Measurements from ENCODE around the gene TLX1. TPM values are rescaled to one million over a fixed set of nuclear protein-coding genes. Genes with fewer than 3 reads are reported as not detected.

TLX1 gene
- total RNA-seq, 1 donor from 2014 or later, result not detected

DNA sequence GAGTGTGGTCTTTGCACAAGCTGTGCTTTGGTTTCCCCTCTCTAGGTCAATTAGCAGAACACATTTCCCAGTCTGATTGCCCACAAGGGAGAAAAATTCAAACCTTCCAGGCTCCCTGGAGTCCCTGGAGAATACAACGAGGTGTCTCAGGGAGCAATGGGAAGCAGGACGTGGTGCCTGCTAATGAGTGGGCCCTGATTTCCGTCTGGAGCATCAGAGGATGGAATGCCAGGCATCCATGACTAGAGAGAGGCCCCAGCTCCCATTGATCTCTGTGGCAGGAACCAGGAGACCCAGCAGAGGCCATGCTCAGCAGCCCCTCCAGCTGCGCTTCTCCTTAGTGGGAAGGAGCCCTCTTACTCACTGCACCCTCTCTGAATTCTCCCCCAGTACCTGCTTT is 33.2 kb upstream of the TLX1 start:
- no peak overlapping the region for H3K27ac ChIP-seq
- no peaks in the 10 kb centered on the region for H3K4me1 ChIP-seq
- H3K9me3 ChIP-seq, result no peaks in the 10 kb centered on the region
- H3K4me3 ChIP-seq, result no peak overlapping the region
- H3K36me3 ChIP-seq, result no peaks in the 10 kb centered on the region
- H3K27me3 ChIP-seq, result no peaks in the 10 kb centered on the region
- intact Hi-C loops (cut with DNase I), result loop anchor here (5.0 kb wide), 1 partner anchor 44 kb away; no protein-coding TSS in a partner anchor
- TF ChIP-seq, protein P1, sequence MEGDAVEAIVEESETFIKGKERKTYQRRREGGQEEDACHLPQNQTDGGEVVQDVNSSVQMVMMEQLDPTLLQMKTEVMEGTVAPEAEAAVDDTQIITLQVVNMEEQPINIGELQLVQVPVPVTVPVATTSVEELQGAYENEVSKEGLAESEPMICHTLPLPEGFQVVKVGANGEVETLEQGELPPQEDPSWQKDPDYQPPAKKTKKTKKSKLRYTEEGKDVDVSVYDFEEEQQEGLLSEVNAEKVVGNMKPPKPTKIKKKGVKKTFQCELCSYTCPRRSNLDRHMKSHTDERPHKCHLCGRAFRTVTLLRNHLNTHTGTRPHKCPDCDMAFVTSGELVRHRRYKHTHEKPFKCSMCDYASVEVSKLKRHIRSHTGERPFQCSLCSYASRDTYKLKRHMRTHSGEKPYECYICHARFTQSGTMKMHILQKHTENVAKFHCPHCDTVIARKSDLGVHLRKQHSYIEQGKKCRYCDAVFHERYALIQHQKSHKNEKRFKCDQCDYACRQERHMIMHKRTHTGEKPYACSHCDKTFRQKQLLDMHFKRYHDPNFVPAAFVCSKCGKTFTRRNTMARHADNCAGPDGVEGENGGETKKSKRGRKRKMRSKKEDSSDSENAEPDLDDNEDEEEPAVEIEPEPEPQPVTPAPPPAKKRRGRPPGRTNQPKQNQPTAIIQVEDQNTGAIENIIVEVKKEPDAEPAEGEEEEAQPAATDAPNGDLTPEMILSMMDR (IDR thresholded peaks at IDR 0.05), result no peak
- TF ChIP-seq POLR2A (IDR thresholded peaks at IDR 0.05), result no peak
- TF ChIP-seq POLR2AphosphoS5 (IDR thresholded peaks at IDR 0.05; ENCODE audit: insufficient read depth in 1 of 2, low read depth in 1 of 2), result no peak
- no peak for DNase-seq (ENCODE audit: extremely low spot score in 2 of 2)

DNA sequence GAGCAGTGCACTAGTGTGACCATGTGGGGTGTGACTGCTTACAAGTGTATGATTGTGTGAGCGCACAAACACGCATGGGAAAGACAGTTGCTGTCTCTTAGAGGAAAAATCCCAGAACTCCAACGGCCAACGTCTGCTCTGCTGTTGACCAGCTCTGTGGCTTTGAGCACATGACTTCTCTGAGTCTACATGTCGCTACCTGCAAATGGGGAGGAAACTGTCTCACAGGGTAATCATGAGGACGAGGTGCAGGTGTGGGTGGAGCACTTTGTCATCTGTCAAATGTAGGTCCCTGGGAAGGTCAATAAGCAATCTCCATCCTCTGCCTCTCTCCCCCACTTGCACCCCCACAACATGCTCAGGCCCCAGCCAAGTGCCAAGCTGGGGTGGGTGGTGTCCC is 31.2 kb upstream of the TLX1 start:
- intact Hi-C loops (cut with DNase I), result loop anchor here (5.0 kb wide), 1 partner anchor 42 kb away; no protein-coding TSS in a partner anchor

DNA sequence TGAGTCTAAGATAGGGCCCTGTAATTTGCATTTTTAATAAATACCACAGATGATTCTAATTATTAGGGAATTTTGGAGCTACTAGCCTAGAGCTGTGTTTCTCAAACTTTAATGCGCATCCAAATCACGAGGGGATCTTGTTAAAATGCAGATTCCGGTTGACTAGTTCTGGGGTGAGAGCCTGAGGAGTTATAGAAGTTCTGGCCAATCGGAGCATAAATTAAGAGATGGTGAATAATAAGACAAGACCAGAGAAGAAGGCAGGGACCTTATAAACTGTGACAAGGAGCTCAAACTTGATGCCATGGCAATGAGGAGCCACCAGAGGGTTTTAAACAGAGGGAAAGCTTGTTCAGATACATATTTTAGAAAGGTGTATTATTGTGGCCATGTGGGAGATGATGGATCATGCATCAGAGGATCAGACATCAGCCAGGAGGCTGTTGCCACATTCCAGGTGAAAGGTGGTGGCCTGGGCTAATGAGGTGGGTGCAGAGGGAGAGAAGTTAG is 29.7 kb upstream of the TLX1 start:
- DNase-seq (ENCODE audit: extremely low spot score in 2 of 2), result no peak
- H3K4me3 ChIP-seq, result no peak overlapping the region
- no peaks in the 10 kb centered on the region for H3K36me3 ChIP-seq
- intact Hi-C loops (cut with DNase I), result no loop called here
- H3K9me3 ChIP-seq, result no peaks in the 10 kb centered on the region
- no peak overlapping the region for H3K27ac ChIP-seq
- no peak for TF ChIP-seq POLR2AphosphoS5 (IDR thresholded peaks at IDR 0.05; ENCODE audit: insufficient read depth in 1 of 2, low read depth in 1 of 2)
- TF ChIP-seq POLR2A (IDR thresholded peaks at IDR 0.05), result no peak
- TF ChIP-seq, protein P1 (IDR thresholded peaks at IDR 0.05), result no peak
- no peaks in the 10 kb centered on the region for H3K4me1 ChIP-seq
- no peaks in the 10 kb centered on the region for H3K27me3 ChIP-seq

More for the DNA sequence above, 31.2 kb upstream of the TLX1 start:
- Histone ChIP-seq H3K27ac (no peak overlapping the region), H3K4me3 (no peak overlapping the region), H3K9me3 (no peaks in the 10 kb centered on the region), H3K4me1 (no peaks in the 10 kb centered on the region), H3K27me3 (no peaks in the 10 kb centered on the region), H3K36me3 (no peaks in the 10 kb centered on the region)
- no peak for DNase-seq (ENCODE audit: extremely low spot score in 2 of 2)
- TF ChIP-seq POLR2A (IDR thresholded peaks at IDR 0.05), result no peak
- TF ChIP-seq, protein P1 (IDR thresholded peaks at IDR 0.05), result no peak
- TF ChIP-seq POLR2AphosphoS5 (IDR thresholded peaks at IDR 0.05; ENCODE audit: insufficient read depth in 1 of 2, low read depth in 1 of 2), result no peak

DNA sequence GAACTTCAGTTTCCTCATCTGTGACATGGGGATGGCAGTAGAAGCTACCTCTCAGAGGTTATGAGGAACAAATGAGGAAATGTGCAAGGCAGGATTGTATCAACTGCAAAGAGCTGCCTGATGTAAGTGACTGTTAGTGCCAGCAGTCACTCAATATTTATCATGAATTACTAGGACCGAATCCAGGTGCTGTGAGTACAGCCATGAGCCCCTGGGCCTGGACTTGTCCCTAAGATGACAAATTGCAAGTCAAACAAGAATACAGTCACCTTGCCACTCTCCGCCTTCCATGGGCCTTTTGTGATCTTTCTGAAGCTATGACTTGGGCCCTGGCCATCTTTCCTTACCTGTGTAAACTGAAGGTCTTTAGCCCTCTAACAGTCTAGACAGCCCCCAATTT is 27.7 kb upstream of the TLX1 start:
- no peaks in the 10 kb centered on the region for H3K27me3 ChIP-seq
- intact Hi-C loops (cut with DNase I), result no loop called here

GRCh38 chr10:101106351-101106750 is 24.7 kb upstream of the TLX1 start:
- TF ChIP-seq, protein P1 (IDR thresholded peaks at IDR 0.05), result no peak
- DNase-seq (ENCODE audit: extremely low spot score in 2 of 2), result no peak
- H3K27ac ChIP-seq, result no peak overlapping the region
- intact Hi-C loops (cut with DNase I), result no loop called here
- H3K9me3 ChIP-seq, result no peaks in the 10 kb centered on the region
- no peaks in the 10 kb centered on the region for H3K36me3 ChIP-seq
- no peak overlapping the region for H3K4me3 ChIP-seq
- no peaks in the 10 kb centered on the region for H3K4me1 ChIP-seq
- no peaks in the 10 kb centered on the region for H3K27me3 ChIP-seq

More for the DNA sequence above, 27.7 kb upstream of the TLX1 start:
- Histone ChIP-seq H3K9me3 (no peaks in the 10 kb centered on the region), H3K4me1 (no peaks in the 10 kb centered on the region), H3K27ac (no peak overlapping the region), H3K36me3 (no peaks in the 10 kb centered on the region), H3K4me3 (no peak overlapping the region)
- no peak for DNase-seq (ENCODE audit: extremely low spot score in 2 of 2)
- no peak for TF ChIP-seq POLR2A (IDR thresholded peaks at IDR 0.05)
- no peak for TF ChIP-seq POLR2AphosphoS5 (IDR thresholded peaks at IDR 0.05; ENCODE audit: insufficient read depth in 1 of 2, low read depth in 1 of 2)
- TF ChIP-seq, protein P1 (IDR thresholded peaks at IDR 0.05), result no peak
